Tibial artery (tissue), 4 donors: Measurements from ENCODE around the gene CPEB3.

Source experiments
- DNase-seq, 2 donors: peaks; one replicate each; pipeline ENCODE4 v3.0.0-alpha.2; 2019
- H3K27ac ChIP-seq, 2 donors: fragments of 200-600 bp; sonication (generic) in 1 of 2; 1 replicate in 1 of 2; 2 replicates in 1 of 2; pipeline ENCODE4 v1.5.1; 2018 to 2019; ENCODE audit warnings: mild to moderate bottlenecking in 1 of 2
- H3K27me3 ChIP-seq, 2 donors: fragments of 200-600 bp; sonication (generic) in 1 of 2; one replicate each; pipeline versions ENCODE4 v1.5.1 to v1.6.0; 2016 to 2019
- H3K36me3 ChIP-seq, 3 donors: fragments of 200-600 bp; sonication (generic) in 2 of 3; one replicate each; pipeline ENCODE4 v1.5.1; 2016 to 2019; ENCODE audit warnings: mild to moderate bottlenecking in 2 of 3
- H3K4me1 ChIP-seq, 4 donors: fragments of 200-600 bp; sonication (generic) in 2 of 4; 1 replicate in 3 of 4; 2 replicates in 1 of 4; pipeline ENCODE4 v1.5.1; 2016 to 2019
- H3K4me3 ChIP-seq, 2 donors: fragments of 200-600 bp; sonication (generic) in 1 of 2; 1 replicate in 1 of 2; 2 replicates in 1 of 2; pipeline ENCODE4 v1.5.1; 2018 to 2019; ENCODE audit warnings: mild to moderate bottlenecking in 2 of 2
- H3K9me3 ChIP-seq, 3 donors: fragments of 200-600 bp; sonication (generic) in 1 of 3; one replicate each; pipeline ENCODE4 v1.5.1; 2016 to 2019
- intact Hi-C: fragments of 100-400 bp; cut with DNase I; formaldehyde crosslinking; loops from one replicate; pipeline ENCODE4 v1.15.0; 2023; ENCODE audit warnings: low total_unique reads
- TF ChIP-seq, protein P1 (sequence below), 2 experiments: fragments of 200-600 bp in 1 of 2; fragments of 450-650 bp in 1 of 2; IDR thresholded peaks; one replicate each; pipeline ENCODE4 v1.5.1; 2017 to 2019; ENCODE audit warnings: antibody characterized with exemption in 2 of 2, mild to moderate bottlenecking in 1 of 2, moderate library complexity in 1 of 2

CPEB3 gene

DNA sequence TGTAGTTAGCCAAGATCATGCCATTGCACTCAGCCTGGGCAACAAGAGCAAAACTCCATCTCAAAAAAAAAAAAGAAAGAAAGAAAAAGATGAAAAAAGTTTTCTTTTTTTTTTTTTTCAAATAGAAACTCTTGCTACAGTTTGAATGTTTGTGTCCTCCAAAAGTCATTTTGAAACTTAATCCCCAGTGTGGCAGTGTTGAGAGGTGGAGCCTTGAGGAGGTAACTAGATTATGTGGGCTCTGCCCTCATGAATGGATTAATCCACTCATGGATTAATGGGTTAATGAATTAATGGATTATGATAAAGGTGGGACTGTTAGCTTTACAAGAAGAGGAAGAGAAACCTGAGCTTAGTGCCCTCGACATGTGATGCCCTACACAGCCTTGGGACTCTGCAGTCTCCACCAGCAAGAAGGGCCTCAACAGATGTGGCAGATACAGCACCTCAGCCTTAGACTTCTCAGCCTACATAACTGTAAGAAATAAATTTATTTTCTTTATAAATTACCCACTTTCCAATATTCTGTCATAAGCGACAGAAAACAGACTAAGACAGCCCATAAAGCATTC is 25.1 kb downstream of the CPEB3 start:
- intact Hi-C loops: no loop called here
- no peaks in the 10 kb centered on the region for H3K36me3 ChIP-seq
- H3K4me3 ChIP-seq: no peak overlapping the region
- no peaks in the 10 kb centered on the region for H3K27me3 ChIP-seq
- H3K27ac ChIP-seq: peak overlapping the region; percentile 17 to 50
- no peak for DNase-seq
- peaks cover 0 to 35% (median 9%) of the 10 kb centered on the region in 4 donors for H3K4me1 ChIP-seq
- H3K9me3 ChIP-seq: no peaks in the 10 kb centered on the region
- TF ChIP-seq, protein P1, sequence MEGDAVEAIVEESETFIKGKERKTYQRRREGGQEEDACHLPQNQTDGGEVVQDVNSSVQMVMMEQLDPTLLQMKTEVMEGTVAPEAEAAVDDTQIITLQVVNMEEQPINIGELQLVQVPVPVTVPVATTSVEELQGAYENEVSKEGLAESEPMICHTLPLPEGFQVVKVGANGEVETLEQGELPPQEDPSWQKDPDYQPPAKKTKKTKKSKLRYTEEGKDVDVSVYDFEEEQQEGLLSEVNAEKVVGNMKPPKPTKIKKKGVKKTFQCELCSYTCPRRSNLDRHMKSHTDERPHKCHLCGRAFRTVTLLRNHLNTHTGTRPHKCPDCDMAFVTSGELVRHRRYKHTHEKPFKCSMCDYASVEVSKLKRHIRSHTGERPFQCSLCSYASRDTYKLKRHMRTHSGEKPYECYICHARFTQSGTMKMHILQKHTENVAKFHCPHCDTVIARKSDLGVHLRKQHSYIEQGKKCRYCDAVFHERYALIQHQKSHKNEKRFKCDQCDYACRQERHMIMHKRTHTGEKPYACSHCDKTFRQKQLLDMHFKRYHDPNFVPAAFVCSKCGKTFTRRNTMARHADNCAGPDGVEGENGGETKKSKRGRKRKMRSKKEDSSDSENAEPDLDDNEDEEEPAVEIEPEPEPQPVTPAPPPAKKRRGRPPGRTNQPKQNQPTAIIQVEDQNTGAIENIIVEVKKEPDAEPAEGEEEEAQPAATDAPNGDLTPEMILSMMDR (IDR thresholded peaks at IDR 0.05): no peak

DNA sequence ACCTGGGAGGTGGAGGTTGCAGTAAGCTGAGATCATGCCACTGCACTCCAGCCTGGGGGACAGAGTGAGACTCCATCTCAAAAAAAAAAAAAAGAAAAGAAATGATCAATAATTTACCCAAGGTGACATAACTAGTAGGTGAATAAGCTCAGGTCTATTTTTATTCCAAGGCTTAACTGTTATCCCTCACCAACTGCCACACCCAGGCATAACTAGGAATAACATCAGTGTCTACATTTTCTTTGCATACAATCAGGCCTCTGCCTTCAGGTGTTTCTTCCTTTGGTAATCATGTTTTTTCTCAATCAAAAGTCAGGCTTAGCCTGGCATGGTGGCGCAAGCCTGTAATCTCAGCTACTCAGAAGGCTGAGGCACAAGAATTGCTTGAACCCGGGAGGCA is 26.6 kb downstream of the CPEB3 start:
- intact Hi-C loops: no loop called here
- Histone ChIP-seq H3K27ac (no peak overlapping the region), H3K4me3 (no peak overlapping the region), H3K4me1 (peaks cover 0 to 35% (median 9%) of the 10 kb centered on the region in 4 donors), H3K9me3 (no peaks in the 10 kb centered on the region), H3K36me3 (no peaks in the 10 kb centered on the region), H3K27me3 (no peaks in the 10 kb centered on the region)
- DNase-seq: no peak
- TF ChIP-seq, protein P1 (IDR thresholded peaks at IDR 0.05): no peak

DNA sequence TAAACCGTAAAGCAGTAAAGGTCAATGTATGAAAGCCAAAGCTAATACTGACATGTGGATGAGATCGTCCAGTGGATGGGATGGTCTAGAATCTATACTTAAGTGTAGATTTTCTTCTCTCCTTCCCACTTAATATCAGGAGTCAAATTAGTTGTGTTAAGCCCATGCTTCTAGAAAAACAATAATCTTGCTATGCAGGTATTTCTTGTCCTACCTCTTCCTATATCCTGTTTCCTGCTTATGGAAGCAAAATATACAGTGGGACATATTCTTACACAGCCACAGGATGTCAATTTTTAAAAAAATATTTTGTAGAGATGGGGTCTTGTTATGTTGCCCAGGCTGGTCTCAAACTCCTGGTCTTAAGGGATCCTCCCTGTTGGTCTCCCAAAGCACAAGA is 27.5 kb downstream of the CPEB3 start:
- Histone ChIP-seq H3K36me3 (no peaks in the 10 kb centered on the region), H3K4me3 (no peak overlapping the region), H3K27me3 (no peaks in the 10 kb centered on the region), H3K9me3 (no peaks in the 10 kb centered on the region), H3K27ac (no peak overlapping the region), H3K4me1 (peaks cover 0 to 27% (median 6%) of the 10 kb centered on the region in 4 donors)
- TF ChIP-seq, protein P1 (IDR thresholded peaks at IDR 0.05): no peak
- intact Hi-C loops: no loop called here
- no peak for DNase-seq

DNA sequence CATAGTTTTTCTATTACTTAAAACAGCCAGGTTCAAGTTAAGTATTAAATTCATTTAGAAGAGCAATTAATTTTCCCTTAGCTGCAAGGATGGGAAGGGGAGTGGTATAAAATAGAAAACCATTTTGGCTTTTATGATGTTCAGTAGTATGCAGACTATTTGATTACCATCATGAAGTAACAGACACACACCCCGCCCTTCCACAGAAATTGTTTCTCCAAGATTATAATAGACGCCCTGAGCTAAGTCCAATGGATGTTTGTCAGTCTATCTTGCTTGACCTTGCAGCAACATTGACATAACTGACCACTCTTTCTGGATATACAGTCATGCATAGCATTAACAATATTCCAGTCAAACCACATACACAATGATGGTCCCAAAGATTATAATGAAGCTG is 42.3 kb downstream of the CPEB3 start:
- Histone ChIP-seq H3K4me3 (no peak overlapping the region), H3K27me3 (no peaks in the 10 kb centered on the region), H3K9me3 (no peaks in the 10 kb centered on the region), H3K27ac (no peak overlapping the region), H3K4me1 (no peaks in the 10 kb centered on the region), H3K36me3 (no peaks in the 10 kb centered on the region)
- DNase-seq: no peak
- TF ChIP-seq, protein P1 (IDR thresholded peaks at IDR 0.05): no peak
- intact Hi-C loops: no loop called here

DNA sequence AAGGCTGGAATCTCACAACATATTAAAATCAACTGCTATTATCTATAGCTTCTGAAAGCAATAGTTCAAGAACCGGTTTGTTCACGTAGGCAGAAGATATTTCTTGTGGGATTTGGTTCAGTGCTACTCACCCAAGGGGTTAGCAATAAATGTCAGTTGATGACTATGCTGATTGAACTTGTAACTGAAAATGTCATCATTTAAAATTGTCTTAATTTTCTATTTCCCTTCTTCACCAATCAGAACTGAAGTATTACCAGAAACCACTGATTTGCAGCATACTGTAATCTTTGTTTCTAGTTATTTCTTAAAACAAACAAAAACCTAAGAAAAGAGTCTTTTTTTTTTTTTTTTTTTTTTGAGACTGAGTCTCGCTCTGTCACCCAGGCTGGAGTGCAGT is 46.1 kb downstream of the CPEB3 start:
- intact Hi-C loops: no loop called here
- H3K27me3 ChIP-seq: no peaks in the 10 kb centered on the region
- H3K9me3 ChIP-seq: no peaks in the 10 kb centered on the region
- no peak overlapping the region for H3K27ac ChIP-seq
- H3K4me3 ChIP-seq: no peak overlapping the region
- H3K36me3 ChIP-seq: no peaks in the 10 kb centered on the region
- no peak for DNase-seq
- peaks cover 0 to 14% (median 7%) of the 10 kb centered on the region in 4 donors for H3K4me1 ChIP-seq
- TF ChIP-seq, protein P1 (IDR thresholded peaks at IDR 0.05): no peak
